Measurements from ENCODE around the gene SPECC1L. TPM values are rescaled to one million over a fixed set of nuclear protein-coding genes. Genes with fewer than 3 reads are reported as not detected.

SPECC1L gene
- total and polyA plus RNA-seq, 10 donors: 5.0 to 65.4 (median 41.5) TPM

- 78 to 87% (median 83%) methylated on average over 5 of the region's 5 CpGs for WGBS, 5 donors
- no peaks in the 10 kb centered on the region for H3K27me3 ChIP-seq (replicated peaks in 1 of 7)
- no peak for TF ChIP-seq POLR2AphosphoS5 (IDR thresholded peaks at IDR 0.05)
- TF ChIP-seq POLR2A (IDR thresholded peaks at IDR 0.05): no peak
- no peak for TF ChIP-seq CTCF (IDR thresholded peaks at IDR 0.05 in 8 of 11, conservative IDR thresholded peaks at IDR 0.05 in 3 of 11)
- no peak overlapping the region for H3K4me3 ChIP-seq
- H3K36me3 ChIP-seq: no peaks in the 10 kb centered on the region
- H3K4me1 ChIP-seq: peaks cover 0 to 52% (median 21%) of the 10 kb centered on the region in 6 donors
- no peaks in the 10 kb centered on the region for H3K9me3 ChIP-seq
- H3K27ac ChIP-seq: peak overlapping the region in 7 of 8 donors; percentile 34 to 68 (median 62)
- DNase-seq: no peak
- intact Hi-C loops (cut with DNase I; ENCODE audit: low total_unique reads): no loop called here
These were observed 194.9 kb downstream of the SPECC1L start for GRCh38 chr22:24465566-24465965.

- peaks cover 0 to 48% (median 17%) of the 10 kb centered on the region in 6 donors for H3K4me1 ChIP-seq
- DNase-seq: no peak
- TF ChIP-seq CTCF (IDR thresholded peaks at IDR 0.05 in 8 of 11, conservative IDR thresholded peaks at IDR 0.05 in 3 of 11) (no peak), POLR2AphosphoS5 (IDR thresholded peaks at IDR 0.05) (no peak), POLR2A (IDR thresholded peaks at IDR 0.05) (no peak)
- H3K27ac ChIP-seq: peak overlapping the region in 7 of 8 donors; percentile 34 to 68 (median 62)
- intact Hi-C loops (cut with DNase I; ENCODE audit: low total_unique reads): no loop called here
- no peak overlapping the region for H3K4me3 ChIP-seq
- WGBS, 5 donors: 96 to 99% (median 98%) methylated on average over 3 of the region's 3 CpGs
- no peaks in the 10 kb centered on the region for H3K27me3 ChIP-seq (replicated peaks in 1 of 7)
- H3K36me3 ChIP-seq: no peaks in the 10 kb centered on the region
- no peaks in the 10 kb centered on the region for H3K9me3 ChIP-seq
These were observed 195.3 kb downstream of the SPECC1L start for GRCh38 chr22:24465975-24466374.

GRCh38 chr22:24466716-24467328 lies 196.2 kb downstream of the SPECC1L start:
- WGBS, 5 donors: 18 to 39% (median 24%) methylated on average over 1 of the region's 1 CpG
- Histone ChIP-seq H3K9me3 (no peaks in the 10 kb centered on the region), H3K4me3 (no peak overlapping the region), H3K27ac (peak overlapping the region in 7 of 8 donors; percentile 37 to 68 (median 62)), H3K4me1 (peaks cover 0 to 50% (median 19%) of the 10 kb centered on the region in 6 donors), H3K27me3 (replicated peaks in 1 of 7) (no peaks in the 10 kb centered on the region), H3K36me3 (no peaks in the 10 kb centered on the region)
- intact Hi-C loops (cut with DNase I; ENCODE audit: low total_unique reads): no loop called here
- no peak for DNase-seq
- peak in 1 of 3 donors; percentile 12 for TF ChIP-seq POLR2AphosphoS5 (IDR thresholded peaks at IDR 0.05)
- no peak for TF ChIP-seq POLR2A (IDR thresholded peaks at IDR 0.05)

GRCh38 chr22:24467340-24467739 lies 196.7 kb downstream of the SPECC1L start:
- Histone ChIP-seq H3K4me3 (no peak overlapping the region), H3K27me3 (replicated peaks in 1 of 7) (no peaks in the 10 kb centered on the region), H3K9me3 (no peaks in the 10 kb centered on the region), H3K36me3 (no peaks in the 10 kb centered on the region), H3K4me1 (peaks cover 0 to 53% (median 19%) of the 10 kb centered on the region in 6 donors), H3K27ac (peak overlapping the region in 7 of 8 donors; percentile 37 to 68 (median 62))
- intact Hi-C loops (cut with DNase I; ENCODE audit: low total_unique reads): no loop called here
- no peak for DNase-seq
- no peak for TF ChIP-seq POLR2AphosphoS5 (IDR thresholded peaks at IDR 0.05)
- no peak for TF ChIP-seq CTCF (IDR thresholded peaks at IDR 0.05 in 8 of 11, conservative IDR thresholded peaks at IDR 0.05 in 3 of 11)
- TF ChIP-seq POLR2A (IDR thresholded peaks at IDR 0.05): no peak
- WGBS, 5 donors: 57 to 65% (median 62%) methylated on average over 2 of the region's 2 CpGs

Other genes with a start within 250 kb of the SPECC1L start
- 1 to 10 TPM; 1.4 to 9.0 (median 3.2) TPM for gene SUSD2, start 89.3 kb upstream of the SPECC1L start, total RNA-seq
- gene SUSD2, start 89.3 kb upstream of the SPECC1L start, polyA plus RNA-seq: 1 to 10 TPM; 2.2 to 4.0 (median 3.6) TPM
- 10 to 100 TPM in 6 of 7 donors, 1 to 10 TPM in 1; 9.5 to 47.2 (median 28.9) TPM for gene GGT5, start 25.7 kb upstream of the SPECC1L start, total RNA-seq
- 10 to 100 TPM; 24.5 to 36.4 (median 32.6) TPM for gene GGT5, start 25.7 kb upstream of the SPECC1L start, polyA plus RNA-seq
- gene ADORA2A, start 156.8 kb downstream of the SPECC1L start, total RNA-seq: 10 to 100 TPM; 15.8 to 31.1 (median 25.2) TPM
- gene ADORA2A, start 156.8 kb downstream of the SPECC1L start, polyA plus RNA-seq: 10 to 100 TPM in 2 of 3 donors, 1 to 10 TPM in 1; 8.3 to 14.8 (median 14.2) TPM
- gene UPB1, start 224.5 kb downstream of the SPECC1L start, total RNA-seq: 1 to 10 TPM in 6 of 7 donors, under 1 TPM in 1; 0.92 to 3.9 (median 2.0) TPM
- gene UPB1, start 224.5 kb downstream of the SPECC1L start, polyA plus RNA-seq: 1 to 10 TPM in 1 of 3 donors, under 1 TPM in 2; 0.38 to 1.5 (median 0.47) TPM